SU-DHL-6 (cell line): ENCODE data around the gene MLEC.

Experiments used
- CTCF ChIP-seq: fragments of 200-600 bp; sonication (generic); IDR thresholded peaks from one replicate; pipeline ENCODE4 v1.5.1; 2017; ENCODE audit warnings: antibody characterized with exemption, mild to moderate bottlenecking, low read length, moderate library complexity; ENCODE audit not compliant: insufficient read depth, poor library complexity, severe bottlenecking
- EZH2phosphoT487 ChIP-seq: fragments of 200-600 bp; sonication (generic), shearing (Covaris generic); conservative IDR thresholded peaks from 2 replicates; pipeline ENCODE4 v1.6.1; 2018; ENCODE audit warnings: mild to moderate bottlenecking, antibody characterized with exemption, low read length, moderate library complexity, mixed read lengths

DNA sequence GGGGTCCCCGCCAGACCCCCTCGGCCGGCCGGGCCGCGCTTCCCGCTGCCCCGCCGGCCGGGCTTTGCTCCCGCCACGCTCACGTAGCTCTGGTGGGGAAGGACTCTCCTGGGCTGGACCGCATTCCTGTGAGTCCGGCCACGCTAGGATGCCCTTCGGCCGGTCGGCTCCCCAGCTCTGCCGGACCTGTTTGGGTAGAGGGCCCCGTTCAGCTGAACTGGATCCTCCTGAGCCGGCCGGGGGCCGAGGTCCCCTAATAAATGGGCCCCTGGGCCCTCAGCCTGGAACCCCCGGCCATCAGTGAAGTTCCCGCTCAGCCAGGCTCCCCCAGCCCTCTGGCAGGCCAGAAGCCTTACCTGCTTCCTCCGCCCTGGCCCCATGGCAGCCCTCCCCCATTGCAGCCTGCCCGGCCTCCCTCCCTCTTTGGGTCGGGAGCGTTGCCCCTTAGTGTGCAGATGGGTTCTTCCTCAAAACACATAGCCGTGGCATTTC is 23.9 kb downstream of the MLEC start:
- no peak for TF ChIP-seq CTCF
- no peak for TF ChIP-seq EZH2phosphoT487
